PC-3 (cell line): ENCODE measurements around the gene IGSF21. TPM values are rescaled to one million over a fixed set of nuclear protein-coding genes. Genes with fewer than 3 reads are reported as not detected.

ENCODE experiments used
- ATAC-seq: fragments of 200-7000 bp; cut with Tn5 transposase; 2 replicates; pipeline ENCODE4 v1.9.1; 2020; ENCODE audit warnings: mild to moderate bottlenecking, moderate library complexity
- BruUV-seq: library from RNA; stranded (reverse); fragments of 400-500 nt; replicated peaks from 2 replicates; lab custom pipeline; 2021; lab: Mats Ljungman, UMichigan
- CTCF ChIA-PET: fragments of 300-600 bp; sonication (Branson Sonifier 250); formaldehyde crosslinking; loops from one replicate; lab custom pipeline; 2022; ENCODE audit warnings: antibody characterized with exemption; lab: Charles Lee
- POLR2A ChIA-PET: fragments of 300-600 bp; sonication (Branson Sonifier 250); formaldehyde crosslinking; loops from one replicate; lab custom pipeline; 2022; ENCODE audit warnings: antibody characterized with exemption; ENCODE audit not compliant: unreplicated experiment; lab: Charles Lee
- DNase-seq: peaks from one replicate; pipeline ENCODE4 v3.0.0-alpha.2; 2015
- H2AFZ ChIP-seq: fragments of 300-600 bp; sonication (generic); 2 replicates; pipeline ENCODE4 v1.6.0; 2016; ENCODE audit warnings: antibody characterized with exemption, low read length
- H3F3A ChIP-seq: fragments of 300-600 bp; sonication (generic); one replicate; pipeline ENCODE4 v1.6.0; 2017; ENCODE audit warnings: antibody characterized with exemption, low read length, control low read depth, mild to moderate bottlenecking; ENCODE audit not compliant: unreplicated experiment
- H3K27ac ChIP-seq: fragments of 300-600 bp; sonication (generic); 2 replicates; pipeline ENCODE4 v1.5.1; 2016; ENCODE audit warnings: mild to moderate bottlenecking, low read length
- H3K27me3 ChIP-seq: fragments of 300-600 bp; sonication (generic); 2 replicates; pipeline ENCODE4 v1.6.1; 2016; ENCODE audit warnings: low read length, mixed read lengths
- H3K36me3 ChIP-seq: fragments of 300-600 bp; sonication (generic); 2 replicates; pipeline ENCODE4 v1.6.1; 2016; ENCODE audit warnings: low read depth, mixed run types, low read length, mixed read lengths
- H3K4me1 ChIP-seq: fragments of 300-600 bp; sonication (generic); 2 replicates; pipeline ENCODE4 v1.5.1; 2016; ENCODE audit warnings: low read length; ENCODE audit not compliant: insufficient read depth
- H3K4me2 ChIP-seq: fragments of 300-600 bp; sonication (generic); 2 replicates; pipeline ENCODE4 v1.6.0; 2016; ENCODE audit warnings: low read length
- H3K4me3 ChIP-seq: fragments of 300-600 bp; sonication (generic); 2 replicates; pipeline ENCODE4 v1.5.1; 2016; ENCODE audit warnings: mild to moderate bottlenecking, low read length, mixed read lengths
- H3K79me2 ChIP-seq: fragments of 300-600 bp; sonication (generic); 2 replicates; pipeline ENCODE4 v1.6.1; 2017; ENCODE audit warnings: low read length, mixed read lengths
- H3K9ac ChIP-seq: fragments of 300-600 bp; sonication (generic); 2 replicates; pipeline ENCODE4 v1.6.0; 2016; ENCODE audit warnings: mild to moderate bottlenecking, low read length
- H3K9me2 ChIP-seq: fragments of 300-600 bp; sonication (generic); replicated peaks from 2 replicates; pipeline ENCODE4 v1.6.1; 2016; ENCODE audit warnings: mixed run types, low read length, mixed read lengths
- H3K9me3 ChIP-seq: fragments of 300-600 bp; sonication (generic); 2 replicates; pipeline ENCODE4 v1.6.1; 2016; ENCODE audit warnings: low read length, mixed read lengths
- H4K20me1 ChIP-seq: fragments of 300-600 bp; sonication (generic); 2 replicates; pipeline ENCODE4 v1.6.1; 2016; ENCODE audit warnings: low read length, mixed read lengths
- EZH2 ChIP-seq: fragments of 300-600 bp; sonication (generic); IDR thresholded peaks from one replicate; pipeline ENCODE4 v1.6.1; 2017; ENCODE audit warnings: antibody characterized with exemption, mild to moderate bottlenecking, low read length; ENCODE audit not compliant: unreplicated experiment
- EZH2phosphoT487 ChIP-seq: fragments of 300-600 bp; sonication (generic); IDR thresholded peaks from 2 replicates; pipeline ENCODE4 v1.6.1; 2018; ENCODE audit warnings: mild to moderate bottlenecking, antibody characterized with exemption, low read length, borderline replicate concordance
- intact Hi-C: fragments of 100-400 bp; cut with micrococcal nuclease; formaldehyde crosslinking; loops from 2 replicates; pipeline ENCODE4 v1.9.0; 2023
- total RNA-seq: library from RNA; depleted of rRNA; stranded (reverse); fragments of >200 nt; gene quantifications from 2 replicates; pipeline ENCODE4 v1.2.3, GENCODE V29; 2014
- TF ChIP-seq, protein P1 (sequence below): fragments of 300-600 bp; sonication (generic); conservative IDR thresholded peaks from 2 replicates; pipeline ENCODE4 v1.5.1; 2017; ENCODE audit warnings: antibody characterized with exemption, low read depth, mild to moderate bottlenecking, low read length

IGSF21 gene
- total RNA-seq, 1 experiment from 2014 or later = not detected

DNA sequence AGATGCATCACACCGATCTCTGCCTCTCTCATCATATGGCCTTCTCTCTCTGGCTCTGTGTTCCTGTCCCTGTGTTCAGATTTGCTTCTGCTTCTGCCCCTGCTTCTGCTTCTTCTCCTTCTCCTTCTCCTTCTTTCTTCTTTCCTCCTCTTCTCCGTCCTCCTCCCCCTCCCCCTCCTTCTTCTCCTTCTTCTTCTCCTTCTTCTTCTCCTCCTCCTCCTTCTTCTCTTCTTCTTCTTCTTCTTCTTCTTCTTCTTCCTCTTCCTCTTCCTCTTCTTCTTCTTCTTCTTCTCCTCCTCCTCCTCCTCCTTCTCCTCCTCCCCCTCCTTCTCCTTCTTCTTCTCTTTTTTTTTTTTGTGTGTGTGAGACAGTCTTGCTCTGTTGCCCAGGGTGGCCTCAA lies 233.2 kb downstream of the IGSF21 start:
- POLR2A ChIA-PET = no interaction called here
- CTCF ChIA-PET = no interaction called here
- H3K4me2 ChIP-seq = no peak overlapping the region
- H3K4me3 ChIP-seq = no peak overlapping the region
- BruUV-seq = no TSS peak
- intact Hi-C loops = no loop called here
- no peaks in the 10 kb centered on the region for H4K20me1 ChIP-seq
- no peaks in the 10 kb centered on the region for H3K9me3 ChIP-seq
- no peaks in the 10 kb centered on the region for H3K4me1 ChIP-seq
- TF ChIP-seq EZH2phosphoT487 (no peak), EZH2 (no peak)
- TF ChIP-seq, protein P1, sequence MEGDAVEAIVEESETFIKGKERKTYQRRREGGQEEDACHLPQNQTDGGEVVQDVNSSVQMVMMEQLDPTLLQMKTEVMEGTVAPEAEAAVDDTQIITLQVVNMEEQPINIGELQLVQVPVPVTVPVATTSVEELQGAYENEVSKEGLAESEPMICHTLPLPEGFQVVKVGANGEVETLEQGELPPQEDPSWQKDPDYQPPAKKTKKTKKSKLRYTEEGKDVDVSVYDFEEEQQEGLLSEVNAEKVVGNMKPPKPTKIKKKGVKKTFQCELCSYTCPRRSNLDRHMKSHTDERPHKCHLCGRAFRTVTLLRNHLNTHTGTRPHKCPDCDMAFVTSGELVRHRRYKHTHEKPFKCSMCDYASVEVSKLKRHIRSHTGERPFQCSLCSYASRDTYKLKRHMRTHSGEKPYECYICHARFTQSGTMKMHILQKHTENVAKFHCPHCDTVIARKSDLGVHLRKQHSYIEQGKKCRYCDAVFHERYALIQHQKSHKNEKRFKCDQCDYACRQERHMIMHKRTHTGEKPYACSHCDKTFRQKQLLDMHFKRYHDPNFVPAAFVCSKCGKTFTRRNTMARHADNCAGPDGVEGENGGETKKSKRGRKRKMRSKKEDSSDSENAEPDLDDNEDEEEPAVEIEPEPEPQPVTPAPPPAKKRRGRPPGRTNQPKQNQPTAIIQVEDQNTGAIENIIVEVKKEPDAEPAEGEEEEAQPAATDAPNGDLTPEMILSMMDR = no peak
- H3F3A ChIP-seq = no peaks in the 10 kb centered on the region
- no peaks in the 10 kb centered on the region for H3K9me2 ChIP-seq
- DNase-seq (no peak), ATAC-seq (no peak)
- H3K27ac ChIP-seq = no peak overlapping the region
- no peaks in the 10 kb centered on the region for H3K79me2 ChIP-seq
- H3K9ac ChIP-seq = no peak overlapping the region
- H2AFZ ChIP-seq = no peak overlapping the region
- no peaks in the 10 kb centered on the region for H3K36me3 ChIP-seq
- no peaks in the 10 kb centered on the region for H3K27me3 ChIP-seq

DNA sequence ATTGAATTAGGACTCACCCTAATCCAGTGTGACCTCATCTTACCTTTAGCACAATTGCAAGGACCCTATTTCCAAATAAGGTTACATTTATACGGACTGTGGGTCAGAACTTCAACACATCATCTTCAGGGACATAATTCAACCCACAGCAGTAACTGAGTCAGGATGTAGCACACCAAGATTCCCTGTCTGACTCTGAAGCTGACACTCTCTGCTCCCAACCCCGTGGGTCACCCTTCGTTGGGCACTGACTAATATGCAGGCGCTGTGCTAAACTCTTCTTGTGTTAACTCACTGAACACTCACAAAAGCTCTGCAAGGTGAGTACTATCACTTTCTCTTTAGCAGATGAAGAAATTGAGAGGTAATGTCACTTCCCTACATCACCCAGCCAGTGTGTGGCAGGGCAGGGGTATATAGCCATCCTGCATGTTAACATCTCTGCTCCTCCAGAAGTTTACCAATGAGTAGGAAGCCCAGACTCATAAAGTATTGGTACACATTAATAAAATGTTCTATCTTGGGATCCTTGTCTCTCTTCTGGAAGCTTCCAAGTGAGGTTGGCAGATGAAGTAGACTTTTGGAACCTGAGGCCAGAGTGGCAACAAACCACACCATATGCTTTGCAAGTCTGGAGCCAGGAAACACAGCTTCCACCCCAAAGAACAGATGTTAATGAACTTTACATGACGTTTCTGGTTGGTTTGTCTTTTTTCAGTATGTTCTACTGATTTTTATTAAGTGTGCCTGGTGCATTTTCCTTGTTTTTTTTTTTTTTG lies 233.9 kb downstream of the IGSF21 start:
- Histone ChIP-seq H3K36me3 (no peaks in the 10 kb centered on the region), H3K9me2 (no peaks in the 10 kb centered on the region), H3K4me2 (no peak overlapping the region), H3K27ac (no peak overlapping the region), H3K4me3 (no peak overlapping the region), H3K9ac (no peak overlapping the region), H3K4me1 (no peaks in the 10 kb centered on the region), H3K9me3 (no peaks in the 10 kb centered on the region), H3K27me3 (no peaks in the 10 kb centered on the region), H3F3A (no peaks in the 10 kb centered on the region), H4K20me1 (no peaks in the 10 kb centered on the region), H2AFZ (no peak overlapping the region), H3K79me2 (no peaks in the 10 kb centered on the region)
- CTCF ChIA-PET = no interaction called here
- intact Hi-C loops = no loop called here
- ATAC-seq (no peak), DNase-seq (no peak)
- no TSS peak for BruUV-seq
- POLR2A ChIA-PET = no interaction called here
- no peak for TF ChIP-seq EZH2phosphoT487
- TF ChIP-seq, protein P1 = no peak
- TF ChIP-seq EZH2 = no peak

DNA sequence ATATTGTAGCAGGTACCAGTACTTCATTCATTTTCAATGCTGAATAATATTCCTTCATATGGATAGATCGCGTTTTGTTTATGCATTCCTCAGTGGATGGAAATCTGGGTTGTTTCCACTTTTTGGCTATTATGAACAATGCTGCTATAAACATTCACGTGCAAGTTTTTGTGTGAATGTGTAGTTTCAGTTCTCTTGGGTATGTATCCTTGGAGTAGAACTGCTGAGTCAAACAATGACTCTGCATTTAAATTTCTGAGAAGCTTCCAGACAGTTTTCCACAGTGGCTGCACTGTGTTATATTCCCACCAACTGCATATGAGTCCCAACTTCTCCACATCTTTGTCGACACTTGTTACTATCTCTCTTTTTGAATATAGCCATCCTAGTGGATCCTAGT lies 235.1 kb downstream of the IGSF21 start:
- H3K4me2 ChIP-seq = no peak overlapping the region
- H2AFZ ChIP-seq = no peak overlapping the region
- CTCF ChIA-PET = no interaction called here
- H3K79me2 ChIP-seq = no peaks in the 10 kb centered on the region
- DNase-seq (no peak), ATAC-seq (no peak)
- no peak overlapping the region for H3K9ac ChIP-seq
- H3K27ac ChIP-seq = no peak overlapping the region
- no peaks in the 10 kb centered on the region for H3K9me2 ChIP-seq
- no peaks in the 10 kb centered on the region for H3F3A ChIP-seq
- POLR2A ChIA-PET = no interaction called here
- no peaks in the 10 kb centered on the region for H3K9me3 ChIP-seq
- no peak overlapping the region for H3K4me3 ChIP-seq
- H3K36me3 ChIP-seq = no peaks in the 10 kb centered on the region
- intact Hi-C loops = no loop called here
- TF ChIP-seq EZH2phosphoT487 = no peak
- TF ChIP-seq EZH2 = no peak
- TF ChIP-seq, protein P1 = no peak
- no peaks in the 10 kb centered on the region for H3K4me1 ChIP-seq
- H3K27me3 ChIP-seq = no peaks in the 10 kb centered on the region
- no peaks in the 10 kb centered on the region for H4K20me1 ChIP-seq
- no TSS peak for BruUV-seq
